Measurements from ENCODE around the gene EPS8L3.
"Not testable (repeated sequence)": the region's sequence is repeated elsewhere in the genome, so short reads cannot be mapped to it uniquely, and the experiment has no call there.

The EPS8L3 gene

DNA sequence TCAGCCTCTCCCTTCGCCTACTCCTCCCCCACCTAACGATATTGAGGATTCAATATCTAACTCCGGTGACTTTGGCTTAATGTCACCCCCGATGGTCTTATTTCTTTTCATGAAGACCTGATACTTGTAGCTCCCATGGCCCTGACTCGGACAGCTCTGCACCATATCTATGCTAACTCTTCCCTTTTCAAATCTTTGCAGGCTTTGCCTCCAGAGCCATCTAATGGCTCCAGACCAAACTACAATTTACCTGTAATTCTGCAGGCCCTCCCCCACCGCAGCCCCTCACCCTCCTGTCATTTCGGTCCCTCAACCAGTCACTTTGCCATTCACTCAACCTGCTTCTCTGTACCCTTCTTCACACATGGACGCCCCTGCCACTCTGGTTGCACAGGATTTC is 59.5 kb downstream of the EPS8L3 start:
- no peak for DNase-seq

DNA sequence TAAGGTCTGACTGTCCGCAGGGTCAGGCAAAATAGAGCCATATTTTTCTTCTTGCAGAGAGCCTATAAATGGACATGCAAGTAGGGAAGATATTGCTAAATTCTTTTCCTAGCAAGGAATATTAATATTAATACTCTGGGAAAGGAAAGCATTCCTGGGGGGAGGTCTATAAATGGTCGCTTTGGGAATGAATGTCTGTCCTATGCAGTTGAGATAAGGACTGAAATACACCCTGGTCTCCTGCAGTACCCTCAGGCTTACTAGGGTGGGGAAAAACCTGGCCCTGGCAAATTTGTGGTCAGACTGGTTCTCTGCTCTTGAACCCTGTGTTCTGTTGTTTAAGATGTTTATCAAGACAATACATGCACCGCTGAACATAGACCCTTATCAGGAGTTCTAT is 60.8 kb downstream of the EPS8L3 start:
- not testable (repeated sequence) for DNase-seq
